ENCODE data around the gene COL26A1. TPM values are rescaled to one million over a fixed set of nuclear protein-coding genes. Genes with fewer than 3 reads are reported as not detected.

The COL26A1 gene
- total and polyA plus RNA-seq, 2 of the 4 experiments (the other 2 are of a cell fraction): not detected

- no peak for ATAC-seq (ENCODE audit: low read depth)
- WGBS, 2 experiments (ENCODE audit: extremely low coverage in 2 of 2, insufficient read length in 1 of 2): no CpG with 5 or more reads among the region's 5 CpGs
- Histone ChIP-seq H3K4me3 (ENCODE audit: insufficient read depth, low read depth, low read length) (no peak overlapping the region), H3K4me1 (ENCODE audit: control insufficient read depth, insufficient read depth, low read length) (peaks cover 2% of the 10 kb centered on the region; the same call in 1 of the 2 replicates), H3K56ac (ENCODE audit: extremely low read depth, insufficient read depth, low read length) (no peak overlapping the region), H4K91ac (ENCODE audit: insufficient read depth, low read depth, low read length) (no peak overlapping the region), H2BK120ac (ENCODE audit: low read depth, low read length) (no peak overlapping the region), H3K4me2 (ENCODE audit: low read depth, low read length) (no peak overlapping the region), H3K27me3 (ENCODE audit: control insufficient read depth, insufficient read depth, low read length) (no peaks in the 10 kb centered on the region; the same call in 1 of the 2 replicates), H3K23ac (ENCODE audit: low read depth, low read length) (no peak overlapping the region), H3K9ac (ENCODE audit: low read depth, low read length) (no peak overlapping the region), H2AFZ (replicated peaks; ENCODE audit: low read length, poor library complexity) (no peak overlapping the region), H2BK5ac (ENCODE audit: low read depth, low read length, poor library complexity, severe bottlenecking) (no peak overlapping the region), H3K9me1 (ENCODE audit: insufficient read depth, low read length) (no peaks in the 10 kb centered on the region), H4K5ac (ENCODE audit: low read depth, low read length) (no peak overlapping the region), H2BK20ac (ENCODE audit: low read depth, low read length) (no peak overlapping the region), H3K79me1 (ENCODE audit: low read depth in 1 of 2, low read length in 2 of 2) (no peaks in the 10 kb centered on the region), H2AK5ac (ENCODE audit: low read depth, low read length) (no peak overlapping the region), H3K14ac (replicated peaks; ENCODE audit: low read depth, low read length) (no peak overlapping the region), H3K36me3 (ENCODE audit: control insufficient read depth, insufficient read depth, low read length) (no peaks in the 10 kb centered on the region), H4K20me1 (ENCODE audit: insufficient read depth, low read length) (no peaks in the 10 kb centered on the region), H2AK9ac (replicated peaks; ENCODE audit: low read depth, low read length, poor library complexity) (no peak overlapping the region), H3K4ac (ENCODE audit: low read depth, low read length) (no peak overlapping the region), H3K9me3 (ENCODE audit: control insufficient read depth, insufficient read depth, low read length) (no peaks in the 10 kb centered on the region), H3K18ac (ENCODE audit: low read depth, low read length) (no peak overlapping the region), H4K8ac (ENCODE audit: low read depth in 2 of 2, low read length in 2 of 2) (no peak overlapping the region), H2BK15ac (ENCODE audit: low read depth, low read length) (no peak overlapping the region), H3K27ac (ENCODE audit: insufficient read depth, low read length) (no peak overlapping the region)
- in situ Hi-C loops (cut with MboI; ENCODE audit: low sequenced_read_pairs) (loop anchor here (5.0 kb wide), 1 partner anchor 729 kb away; no protein-coding TSS in a partner anchor), intact Hi-C loops (cut with micrococcal nuclease) (loop anchor here (1.0 to 10.0 kb wide), 2 partner anchors 271 to 693 kb away; partner anchors contain the start of gene CUX1), dilution Hi-C loops (cut with HindIII; ENCODE audit: low sequenced_read_pairs, unreplicated experiment) (no loop called here)
- BruUV-seq (replicated peaks): no TSS peak
- no peak for TF ChIP-seq MXI1 (IDR thresholded peaks at IDR 0.05; ENCODE audit: borderline replicate concordance, low read depth, low read length)
- TF ChIP-seq RAD21 (IDR thresholded peaks at IDR 0.05; ENCODE audit: low read length): no peak
- TF ChIP-seq MAFK (IDR thresholded peaks at IDR 0.05; ENCODE audit: low read depth, low read length): no peak
- no peak for TF ChIP-seq FOS (IDR thresholded peaks at IDR 0.05; ENCODE audit: low read depth, low read length)
- no peak for TF ChIP-seq USF2 (IDR thresholded peaks at IDR 0.05; ENCODE audit: low read depth, low read length)
- no peak for TF ChIP-seq RFX5 (IDR thresholded peaks at IDR 0.05; ENCODE audit: low read depth, low read length)
- no peak for TF ChIP-seq NFE2L2 (IDR thresholded peaks at IDR 0.05; ENCODE audit: low read depth, low read length)
- no peak for TF ChIP-seq POLR2A (IDR thresholded peaks at IDR 0.05; ENCODE audit: low read depth, low read length)
- TF ChIP-seq CHD1 (IDR thresholded peaks at IDR 0.05; ENCODE audit: low read depth, low read length): no peak
- TF ChIP-seq SMC3 (IDR thresholded peaks at IDR 0.05; ENCODE audit: low read depth, low read length): no peak
- TF ChIP-seq CEBPB (IDR thresholded peaks at IDR 0.05; ENCODE audit: low read depth, low read length): no peak
- TF ChIP-seq CTCF (conservative IDR thresholded peaks at IDR 0.05; ENCODE audit: low read depth, low read length): no peak
- TF ChIP-seq BHLHE40 (IDR thresholded peaks at IDR 0.05; ENCODE audit: low read depth, low read length): no peak
- TF ChIP-seq RCOR1 (IDR thresholded peaks at IDR 0.05; ENCODE audit: insufficient replicate concordance, low read length): no peak
- no peak for TF ChIP-seq ELK1 (IDR thresholded peaks at IDR 0.05; ENCODE audit: borderline replicate concordance, low read depth, low read length)
- TF ChIP-seq MAZ (IDR thresholded peaks at IDR 0.05; ENCODE audit: borderline replicate concordance, low read depth, low read length): no peak
- CTCF ChIA-PET: interaction anchor here (0.6 to 2.3 kb wide), 7 partner anchors 9 to 731 kb away, joined by 3 to 11 read pairs (median 3); no protein-coding TSS in a partner anchor
- no peak for DNase-seq
- POLR2A ChIA-PET (ENCODE audit: unreplicated experiment): no interaction called here
Observed at GRCh38 chr7:101543242-101543766, 180.6 kb downstream of the COL26A1 start.
